Measurements from ENCODE around the gene PDZD8.

DNA sequence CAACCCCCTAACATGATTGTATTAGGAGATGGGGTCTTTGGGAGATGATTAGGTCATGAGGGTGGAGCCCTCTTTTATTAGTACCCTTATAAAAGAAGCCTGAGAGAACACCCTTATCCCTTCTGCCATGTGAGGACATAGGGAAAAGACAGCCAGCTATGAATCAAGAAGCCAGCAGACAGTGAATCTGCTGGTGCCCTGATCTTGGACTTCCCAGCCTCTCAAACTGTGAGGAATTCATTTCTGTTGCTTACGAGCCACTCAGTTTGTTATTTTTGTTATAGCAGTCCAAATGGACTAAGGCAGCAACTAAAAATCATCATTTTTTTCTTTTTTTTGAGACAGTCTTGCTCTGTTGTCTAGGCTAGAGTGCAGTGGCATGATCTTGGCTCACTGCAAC is 74.6 kb downstream of the PDZD8 start:
- TF ChIP-seq POLR2A (IDR thresholded peaks at IDR 0.05) = no peak
- TF ChIP-seq, protein P1, sequence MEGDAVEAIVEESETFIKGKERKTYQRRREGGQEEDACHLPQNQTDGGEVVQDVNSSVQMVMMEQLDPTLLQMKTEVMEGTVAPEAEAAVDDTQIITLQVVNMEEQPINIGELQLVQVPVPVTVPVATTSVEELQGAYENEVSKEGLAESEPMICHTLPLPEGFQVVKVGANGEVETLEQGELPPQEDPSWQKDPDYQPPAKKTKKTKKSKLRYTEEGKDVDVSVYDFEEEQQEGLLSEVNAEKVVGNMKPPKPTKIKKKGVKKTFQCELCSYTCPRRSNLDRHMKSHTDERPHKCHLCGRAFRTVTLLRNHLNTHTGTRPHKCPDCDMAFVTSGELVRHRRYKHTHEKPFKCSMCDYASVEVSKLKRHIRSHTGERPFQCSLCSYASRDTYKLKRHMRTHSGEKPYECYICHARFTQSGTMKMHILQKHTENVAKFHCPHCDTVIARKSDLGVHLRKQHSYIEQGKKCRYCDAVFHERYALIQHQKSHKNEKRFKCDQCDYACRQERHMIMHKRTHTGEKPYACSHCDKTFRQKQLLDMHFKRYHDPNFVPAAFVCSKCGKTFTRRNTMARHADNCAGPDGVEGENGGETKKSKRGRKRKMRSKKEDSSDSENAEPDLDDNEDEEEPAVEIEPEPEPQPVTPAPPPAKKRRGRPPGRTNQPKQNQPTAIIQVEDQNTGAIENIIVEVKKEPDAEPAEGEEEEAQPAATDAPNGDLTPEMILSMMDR (IDR thresholded peaks at IDR 0.05) = no peak

Data from right lobe of liver (tissue), 4 donors.